ACC112 (cell line): ENCODE results near the gene C1orf210.

Experiments
- H2AFZ ChIP-seq: fragments of 200-600 bp; sonication (generic); one replicate; pipeline ENCODE4 v1.6.0; 2017; ENCODE audit warnings: antibody characterized with exemption, low read length; ENCODE audit not compliant: unreplicated experiment
- H3K27ac ChIP-seq: fragments of 200-600 bp; sonication (generic); 2 replicates; pipeline ENCODE4 v1.5.1; 2014; ENCODE audit warnings: low read depth, mild to moderate bottlenecking, antibody characterized with exemption, low read length, moderate library complexity
- H3K27me3 ChIP-seq: fragments of 200-600 bp; sonication (generic); 2 replicates; pipeline ENCODE4 v1.6.1; 2014; ENCODE audit warnings: mild to moderate bottlenecking, antibody characterized with exemption, low read length, moderate library complexity, mixed read lengths; ENCODE audit not compliant: insufficient read depth
- H3K36me3 ChIP-seq: fragments of 200-600 bp; sonication (generic); 2 replicates; pipeline ENCODE4 v1.6.1; 2016; ENCODE audit warnings: mild to moderate bottlenecking, antibody characterized with exemption, low read length, moderate library complexity, mixed read lengths; ENCODE audit not compliant: insufficient read depth
- H3K4me1 ChIP-seq: fragments of 200-600 bp; sonication (generic); one replicate; pipeline ENCODE4 v1.6.1; 2016; ENCODE audit warnings: low read length, mixed read lengths; ENCODE audit not compliant: insufficient read depth, unreplicated experiment, control insufficient read depth
- H3K4me3 ChIP-seq: fragments of 200-600 bp; sonication (generic); 2 replicates; pipeline ENCODE4 v1.5.1; 2014; ENCODE audit warnings: mild to moderate bottlenecking, low read depth, low read length
- H3K79me2 ChIP-seq: fragments of 200-600 bp; sonication (generic); one replicate; pipeline ENCODE4 v1.6.0; 2016; ENCODE audit warnings: low read length; ENCODE audit not compliant: control insufficient read depth, unreplicated experiment, insufficient read depth

The C1orf210 gene

DNA sequence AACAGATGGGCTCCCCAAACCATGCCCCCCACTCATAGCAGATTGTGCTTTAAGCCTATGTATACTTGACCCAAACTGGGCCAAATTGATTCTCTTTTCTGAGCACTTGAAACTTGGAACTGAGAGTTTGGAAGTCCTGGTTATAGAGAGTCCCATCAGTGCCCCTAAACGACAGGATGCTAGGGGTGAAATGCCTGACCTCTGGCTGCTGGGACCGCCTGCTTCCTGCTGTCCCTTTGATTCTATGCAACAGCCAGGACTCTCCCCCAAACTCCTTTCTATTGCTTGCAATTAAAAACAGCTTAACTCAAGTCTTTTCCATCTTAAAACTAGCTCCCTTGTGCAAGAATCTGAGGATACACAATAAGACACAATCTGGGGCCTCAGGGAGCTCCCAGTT is 4.7 kb downstream of the C1orf210 start:
- H3K27me3 ChIP-seq = 0 out of 2 replicates have a peak, but pooled peaks cover 5% of the 10 kb centered on the region
- H3K27ac ChIP-seq = no peak overlapping the region
- H3K36me3 ChIP-seq = no peaks in the 10 kb centered on the region
- no peak overlapping the region for H2AFZ ChIP-seq
- no peaks in the 10 kb centered on the region for H3K4me1 ChIP-seq
- no peaks in the 10 kb centered on the region for H3K79me2 ChIP-seq
- H3K4me3 ChIP-seq = no peak overlapping the region

DNA sequence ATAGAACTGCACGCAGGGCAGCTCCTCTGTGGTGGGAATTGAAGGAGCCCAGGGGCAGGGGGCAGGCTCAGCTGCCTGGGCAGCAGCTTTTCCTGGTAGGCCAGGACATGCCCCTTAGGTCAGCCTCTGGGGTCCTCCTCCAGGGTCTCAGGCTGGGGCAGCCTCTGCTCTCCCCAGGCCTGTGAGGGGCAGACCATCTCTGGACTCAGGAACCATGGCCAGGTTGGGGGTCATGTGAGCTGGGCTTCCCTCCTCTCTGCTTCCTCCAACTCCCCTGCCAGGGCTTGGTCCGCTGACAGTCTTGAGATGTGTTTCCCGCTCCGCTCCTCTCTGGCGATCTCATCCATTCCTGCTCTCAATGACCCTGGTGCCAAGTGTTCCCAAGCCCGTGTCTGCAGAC is 5.7 kb downstream of the C1orf210 start:
- Histone ChIP-seq H3K4me3 (no peak overlapping the region), H2AFZ (no peak overlapping the region), H3K4me1 (peaks cover 2% of the 10 kb centered on the region), H3K79me2 (no peaks in the 10 kb centered on the region), H3K27ac (no peak overlapping the region), H3K27me3 (0 out of 2 replicates have a peak, but pooled peaks cover 5% of the 10 kb centered on the region), H3K36me3 (no peaks in the 10 kb centered on the region)

GRCh38 chr1:43279161-43279560 is 6.2 kb downstream of the C1orf210 start:
- Histone ChIP-seq H2AFZ (no peak overlapping the region), H3K27me3 (0 out of 2 replicates have a peak, but pooled peaks cover 5% of the 10 kb centered on the region), H3K79me2 (no peaks in the 10 kb centered on the region), H3K4me1 (peaks cover 7% of the 10 kb centered on the region), H3K27ac (no peak overlapping the region), H3K4me3 (no peak overlapping the region), H3K36me3 (no peaks in the 10 kb centered on the region)

DNA sequence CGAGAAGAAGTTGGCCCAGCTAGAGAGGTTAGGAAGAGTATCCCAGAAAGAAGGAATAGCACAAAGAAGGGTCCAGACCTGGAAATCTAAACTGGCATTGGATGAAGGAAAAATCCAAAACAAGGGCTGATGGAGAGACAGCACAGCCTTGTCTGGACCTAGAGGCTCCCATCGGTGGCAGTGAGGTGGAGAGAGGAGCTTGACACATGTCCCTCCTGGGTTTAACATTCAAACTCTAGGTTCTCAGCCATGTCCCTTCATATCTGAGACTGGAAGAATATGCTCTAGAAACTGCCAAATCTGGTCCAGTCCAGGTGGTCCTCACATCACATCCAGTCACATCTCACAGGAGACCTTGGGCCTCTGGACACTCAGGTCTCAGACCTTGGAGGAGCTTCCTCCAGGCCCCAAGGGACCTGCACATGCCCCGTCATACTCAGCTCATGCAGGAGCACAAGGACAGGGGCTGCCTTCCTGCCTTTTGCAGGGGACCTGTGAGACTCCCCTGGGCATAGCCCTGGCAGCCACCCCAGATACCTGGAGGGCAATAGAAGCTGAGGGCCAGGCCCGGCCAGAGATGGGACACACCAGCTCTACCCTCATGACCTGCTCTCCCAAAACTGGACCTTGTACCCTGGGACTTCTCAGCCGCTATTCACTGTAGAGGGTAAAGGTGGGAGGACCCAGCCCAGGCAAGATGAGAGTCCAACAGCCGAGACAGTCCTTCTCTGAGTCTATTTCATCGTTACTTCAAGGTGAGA is 8.1 kb downstream of the C1orf210 start:
- H3K4me1 ChIP-seq = peaks cover 9% of the 10 kb centered on the region
- H3K36me3 ChIP-seq = no peaks in the 10 kb centered on the region
- 0 out of 2 replicates have a peak, but pooled peaks cover 5% of the 10 kb centered on the region for H3K27me3 ChIP-seq
- no peaks in the 10 kb centered on the region for H3K79me2 ChIP-seq
- H2AFZ ChIP-seq = no peak overlapping the region
- H3K27ac ChIP-seq = no peak overlapping the region
- no peak overlapping the region for H3K4me3 ChIP-seq

DNA sequence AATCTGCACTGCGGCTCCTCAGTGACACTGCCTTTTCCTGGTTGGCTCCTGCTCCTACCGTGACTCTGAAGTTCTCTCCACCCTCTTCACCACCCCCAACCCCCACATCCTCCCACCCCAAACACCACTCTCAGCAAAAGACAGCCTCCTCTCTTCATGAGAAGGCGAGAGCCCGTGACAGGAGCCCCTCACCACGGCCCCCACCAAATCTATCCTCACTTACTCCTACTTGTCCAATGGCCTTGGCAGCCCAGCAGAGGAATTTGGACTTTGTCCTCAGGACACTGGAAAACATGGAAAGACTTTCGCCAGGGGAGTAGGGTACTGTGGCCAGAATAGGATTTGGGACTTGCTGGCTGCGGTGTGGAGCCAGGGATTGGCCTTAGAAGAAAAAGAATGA is 8.7 kb downstream of the C1orf210 start:
- no peak overlapping the region for H3K4me3 ChIP-seq
- H2AFZ ChIP-seq = no peak overlapping the region
- H3K27me3 ChIP-seq = 0 out of 2 replicates have a peak, but pooled peaks cover 5% of the 10 kb centered on the region
- H3K27ac ChIP-seq = no peak overlapping the region
- H3K36me3 ChIP-seq = no peaks in the 10 kb centered on the region
- no peaks in the 10 kb centered on the region for H3K79me2 ChIP-seq
- H3K4me1 ChIP-seq = peaks cover 9% of the 10 kb centered on the region

GRCh38 chr1:43275826-43276620 is 9.4 kb downstream of the C1orf210 start:
- Histone ChIP-seq H2AFZ (no peak overlapping the region), H3K27ac (no peak overlapping the region), H3K79me2 (no peaks in the 10 kb centered on the region), H3K4me3 (no peak overlapping the region), H3K27me3 (0 out of 2 replicates have a peak, but pooled peaks cover 5% of the 10 kb centered on the region), H3K36me3 (no peaks in the 10 kb centered on the region), H3K4me1 (peaks cover 9% of the 10 kb centered on the region)

DNA sequence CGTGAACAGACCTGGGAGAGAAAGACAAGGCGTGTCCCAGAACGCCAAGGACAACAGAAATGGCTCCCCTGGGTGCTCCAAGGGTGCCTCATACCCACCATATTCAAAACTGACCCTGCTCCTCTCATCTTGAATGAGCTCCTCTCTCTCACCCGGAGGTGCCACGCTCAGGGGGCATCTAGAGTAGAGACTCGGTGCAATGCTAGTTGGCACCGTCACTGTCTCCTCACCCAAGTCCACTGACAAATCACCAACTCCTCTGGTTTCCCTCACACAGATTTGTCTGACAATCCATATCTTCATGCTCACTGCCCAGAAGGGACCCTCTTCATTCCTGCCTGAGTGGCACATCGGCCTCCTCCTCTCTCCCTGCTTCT is 10.6 kb downstream of the C1orf210 start:
- Histone ChIP-seq H3K27ac (no peak overlapping the region), H3K4me3 (no peak overlapping the region), H3K27me3 (0 out of 2 replicates have a peak, but pooled peaks cover 5% of the 10 kb centered on the region), H2AFZ (peak overlapping the region; percentile 55), H3K4me1 (peaks cover 9% of the 10 kb centered on the region), H3K79me2 (no peaks in the 10 kb centered on the region), H3K36me3 (no peaks in the 10 kb centered on the region)

GRCh38 chr1:43274125-43274803 is 11.1 kb downstream of the C1orf210 start:
- Histone ChIP-seq H3K79me2 (no peaks in the 10 kb centered on the region), H3K36me3 (no peaks in the 10 kb centered on the region), H2AFZ (peak overlapping the region; percentile 55), H3K4me1 (peaks cover 9% of the 10 kb centered on the region), H3K4me3 (no peak overlapping the region), H3K27me3 (0 out of 2 replicates have a peak, but pooled peaks cover 5% of the 10 kb centered on the region), H3K27ac (no peak overlapping the region)

DNA sequence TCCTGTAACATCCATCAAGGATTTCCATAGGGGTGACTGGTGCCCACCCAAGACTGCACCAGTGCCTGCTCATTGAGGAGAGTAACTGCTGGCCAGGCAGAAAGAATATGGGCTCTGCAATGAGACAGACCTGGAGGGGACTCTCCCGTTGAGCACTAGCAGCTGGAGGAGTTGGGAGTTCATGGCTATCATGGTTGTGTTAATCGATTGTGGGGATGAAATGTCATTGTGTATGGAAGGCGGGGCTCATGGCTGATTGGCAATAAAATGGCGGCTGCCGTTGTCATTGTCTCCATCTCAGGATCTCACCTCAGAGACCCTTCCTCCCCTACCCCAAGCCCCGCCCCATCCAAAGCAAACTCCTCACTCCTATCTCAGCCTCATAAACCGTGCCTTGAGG is 11.7 kb downstream of the C1orf210 start:
- 0 out of 2 replicates have a peak, but pooled peaks cover 5% of the 10 kb centered on the region for H3K27me3 ChIP-seq
- no peaks in the 10 kb centered on the region for H3K36me3 ChIP-seq
- H2AFZ ChIP-seq = no peak overlapping the region
- no peak overlapping the region for H3K27ac ChIP-seq
- H3K4me3 ChIP-seq = no peak overlapping the region
- peaks cover 9% of the 10 kb centered on the region for H3K4me1 ChIP-seq
- no peaks in the 10 kb centered on the region for H3K79me2 ChIP-seq
